GM12891 (cell line): ENCODE results near the gene SYT3.

Experiments
- PAX5 ChIP-seq: IDR thresholded peaks from 2 replicates; pipeline ENCODE4 v1.6.1; 2011; ENCODE audit warnings: low read length, moderate library complexity, mild to moderate bottlenecking; ENCODE audit not compliant: insufficient read depth, severe bottlenecking
- POLR2A ChIP-seq: IDR thresholded peaks from 2 replicates; pipeline ENCODE4 v1.6.1; 2011; ENCODE audit warnings: low read depth, low read length, control low read depth
- POLR2AphosphoS5 ChIP-seq: IDR thresholded peaks from 2 replicates; pipeline ENCODE4 v1.6.1; 2011; ENCODE audit warnings: low read depth, low read length, control low read depth
- POU2F2 ChIP-seq: IDR thresholded peaks from 2 replicates; pipeline ENCODE4 v1.6.1; 2011; ENCODE audit warnings: low read depth, mild to moderate bottlenecking, control low read depth, low read length, moderate library complexity
- SPI1 ChIP-seq: IDR thresholded peaks from 2 replicates; pipeline ENCODE4 v1.6.1; 2011; ENCODE audit warnings: low read depth, low read length, control low read depth
- TAF1 ChIP-seq: IDR thresholded peaks from 2 replicates; pipeline ENCODE4 v1.6.1; 2011; ENCODE audit warnings: low read depth, low read length, control low read depth

DNA sequence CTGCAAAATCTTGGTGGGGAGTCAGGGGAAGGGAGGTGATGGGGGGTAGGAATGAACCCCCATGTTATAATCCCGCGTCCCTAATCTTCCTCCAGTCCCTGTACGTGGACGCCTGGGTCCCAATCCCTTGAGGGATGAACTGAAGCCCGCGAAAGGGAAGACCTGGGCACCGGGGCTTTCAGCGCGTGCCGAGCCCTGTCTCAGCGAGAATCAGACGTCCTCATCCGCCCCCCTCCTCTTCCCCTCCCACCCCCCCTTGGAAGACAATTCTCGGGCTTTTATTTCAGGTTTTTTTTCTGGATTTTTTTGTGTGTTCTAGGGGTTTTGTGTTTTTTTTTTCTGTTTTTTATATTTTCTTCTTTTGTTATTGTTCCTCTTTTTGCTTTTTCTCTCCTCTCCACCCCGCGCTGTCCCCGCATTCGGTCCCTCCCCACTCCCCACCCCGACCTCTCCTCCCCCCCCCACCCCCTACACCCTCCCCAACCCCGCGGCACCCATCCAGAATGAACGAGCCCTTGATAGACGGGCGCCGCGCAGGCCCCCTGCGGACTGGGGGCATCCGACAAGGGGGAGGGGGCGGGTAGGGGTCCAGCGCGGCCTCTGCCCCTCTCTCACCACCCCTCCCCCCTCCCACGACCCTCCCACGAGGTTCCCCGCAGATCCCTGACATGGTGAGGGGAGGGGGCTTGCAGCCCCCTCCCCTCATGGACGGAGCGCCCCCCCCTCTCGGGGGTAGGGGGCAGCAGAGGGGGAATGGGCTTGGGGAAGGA is 19.8 kb upstream of the SYT3 start:
- TF ChIP-seq TAF1 (no peak), POLR2A (no peak), POLR2AphosphoS5 (no peak), PAX5 (no peak), SPI1 (no peak), POU2F2 (no peak)
